ENCODE measurements around the gene SLIT3.

The SLIT3 gene

GRCh38 chr5:168908207-168908606, 392.7 kb downstream of the SLIT3 start:
- no peak for DNase-seq

- DNase-seq = no peak
These were observed 397.9 kb downstream of the SLIT3 start for GRCh38 chr5:168903061-168903460.

GRCh38 chr5:168899673-168900072, 401.3 kb downstream of the SLIT3 start:
- no peak for DNase-seq

- no peak for DNase-seq
These were observed 401.7 kb downstream of the SLIT3 start for GRCh38 chr5:168899264-168899663.

DNA sequence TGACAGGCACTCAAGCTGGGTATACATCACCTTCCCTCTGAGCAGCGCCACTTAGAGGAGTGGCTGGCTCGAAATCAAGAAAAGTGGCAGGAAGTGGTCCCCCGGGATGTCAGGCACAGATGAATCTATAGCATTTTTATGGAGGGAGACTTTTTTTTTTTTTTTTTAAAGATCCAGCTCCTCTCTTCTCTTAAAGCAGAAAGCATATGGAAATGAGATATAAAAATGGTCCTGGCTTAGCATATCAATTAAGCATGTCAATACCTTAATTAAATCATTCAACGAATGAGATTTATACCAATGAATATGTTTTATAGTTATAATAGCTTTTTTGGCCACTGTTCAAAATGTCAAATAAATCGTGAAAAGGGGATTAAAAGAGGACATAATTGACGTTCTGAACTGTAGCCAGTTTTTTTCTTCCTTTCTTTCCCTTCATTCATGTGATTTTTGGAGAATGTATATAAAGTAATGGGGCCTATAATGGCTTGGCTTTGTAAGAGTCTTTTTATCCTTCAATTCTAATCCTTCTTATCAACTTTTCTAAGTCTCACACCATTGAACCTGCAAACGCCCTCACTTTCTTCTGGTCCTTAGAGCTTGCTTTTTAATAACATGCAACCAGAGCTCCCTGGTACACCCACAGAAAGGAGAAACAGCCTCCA, 402.6 kb downstream of the SLIT3 start:
- DNase-seq = no peak

- no peak for DNase-seq
These were observed 403.4 kb downstream of the SLIT3 start for GRCh38 chr5:168897387-168898122.

- DNase-seq = no peak
These were observed 405.5 kb downstream of the SLIT3 start for GRCh38 chr5:168895295-168896071.

DNA sequence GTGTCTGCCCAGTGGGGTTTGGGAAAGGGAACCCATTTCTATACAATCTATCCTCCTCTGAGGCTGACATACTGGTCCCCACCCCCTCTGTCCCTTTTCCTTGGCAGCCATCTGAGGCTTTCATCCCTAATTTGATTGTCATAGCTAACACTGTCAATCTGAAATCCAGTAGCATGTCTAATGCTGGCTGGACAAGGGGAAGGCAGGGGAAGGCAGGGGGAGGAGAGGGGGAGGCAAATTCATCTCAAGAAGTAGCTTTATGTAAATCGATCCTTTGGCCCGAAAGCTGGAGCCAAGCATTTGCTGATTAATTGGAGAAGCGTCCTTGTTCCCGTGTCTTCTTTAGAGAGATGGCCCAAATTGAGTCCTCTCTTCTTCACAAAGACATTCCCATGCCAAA, 407.7 kb downstream of the SLIT3 start:
- no peak for DNase-seq

DNA sequence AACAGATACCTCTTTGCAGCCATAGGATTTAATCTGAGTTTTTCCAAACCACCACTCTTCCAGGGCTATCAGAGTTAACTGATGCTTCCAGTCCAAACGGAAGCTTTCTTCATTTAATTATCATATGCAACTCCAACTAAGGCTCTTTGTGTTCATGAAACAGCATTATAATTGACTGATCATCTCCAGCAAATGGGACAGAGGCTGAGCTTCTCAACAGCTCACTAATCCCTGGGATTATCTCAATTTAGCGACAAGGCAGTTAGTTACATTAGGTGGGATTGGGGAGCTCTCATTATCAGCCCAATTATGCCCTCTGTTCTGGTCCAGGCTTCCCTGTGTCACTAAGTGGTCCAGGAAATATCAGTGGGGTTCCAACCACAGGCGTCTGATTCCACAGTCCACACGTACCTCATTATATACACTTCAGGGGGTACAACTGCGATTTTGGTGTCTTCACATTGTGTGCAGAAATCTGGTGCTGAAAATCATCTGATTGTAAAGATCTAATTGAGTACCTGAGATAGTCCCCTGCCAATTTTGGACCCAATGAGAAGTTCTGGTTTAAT, 408.2 kb downstream of the SLIT3 start:
- DNase-seq = no peak

DNA sequence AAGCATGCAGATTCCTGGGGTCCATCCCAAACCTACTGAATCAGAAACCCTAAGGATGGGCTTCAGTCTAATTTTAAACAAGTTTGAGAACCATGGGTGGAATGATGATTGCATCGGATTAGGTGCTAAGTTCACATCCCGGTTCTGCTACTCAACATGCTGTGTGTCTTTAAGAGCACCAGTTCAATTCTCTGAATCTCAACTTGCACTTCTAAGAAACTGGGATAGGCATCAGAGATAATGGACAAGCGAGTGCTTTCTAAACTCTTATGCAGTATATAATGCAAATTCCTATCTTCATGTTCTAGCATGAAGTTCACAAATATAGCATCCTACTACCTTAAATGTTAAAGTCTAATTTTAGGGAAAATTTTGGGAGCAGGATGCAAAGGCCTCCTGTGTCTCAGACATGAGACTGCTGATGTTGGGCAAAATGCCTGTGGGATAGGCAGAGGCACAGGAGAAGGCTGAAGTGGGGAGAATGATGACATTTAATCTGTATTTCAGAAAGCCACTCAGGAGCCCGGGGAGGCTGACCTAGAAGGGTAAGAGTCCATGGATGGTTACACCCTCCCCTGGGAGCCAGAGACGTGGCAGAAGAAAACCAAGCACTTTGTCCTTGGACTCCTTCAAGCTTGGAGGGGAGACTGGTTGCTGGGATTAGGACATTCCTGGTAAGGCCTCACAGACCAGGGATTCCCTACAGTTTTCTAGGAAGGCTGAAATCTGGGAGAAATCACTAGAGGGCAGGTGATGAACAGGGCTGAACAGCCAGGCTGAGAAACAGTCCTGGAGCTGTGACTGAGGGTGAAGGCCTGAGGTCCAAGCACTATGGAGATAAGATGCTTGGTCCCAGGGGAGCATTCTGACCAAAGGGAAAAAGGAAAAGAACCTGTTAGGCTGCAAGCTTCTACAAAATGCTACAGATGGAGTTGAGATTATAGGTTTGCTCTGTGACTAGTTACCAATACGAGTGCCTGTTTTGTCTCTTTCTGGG, 409.8 kb downstream of the SLIT3 start:
- no peak for DNase-seq

DNA sequence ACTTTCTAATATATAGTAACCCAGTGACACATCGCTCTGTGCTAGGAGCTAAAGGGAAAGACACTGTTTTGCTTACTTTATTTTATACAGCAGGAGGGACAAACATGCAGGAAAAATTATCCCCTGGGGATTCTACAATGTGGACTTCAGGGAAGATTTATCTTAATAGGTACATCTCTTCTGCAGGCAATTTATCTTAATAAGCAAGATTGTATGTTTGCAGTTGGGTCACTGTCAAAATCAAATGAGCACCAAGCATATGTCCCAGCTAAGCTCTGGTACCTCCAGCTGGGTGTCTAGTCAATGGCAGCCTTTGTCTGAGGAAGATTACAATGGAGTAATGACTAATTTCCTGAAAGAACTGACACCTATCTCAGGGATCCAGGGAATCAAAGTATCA, 411.9 kb downstream of the SLIT3 start:
- no peak for DNase-seq

GRCh38 chr5:168887931-168888330, 413.0 kb downstream of the SLIT3 start:
- no peak for DNase-seq

DNA sequence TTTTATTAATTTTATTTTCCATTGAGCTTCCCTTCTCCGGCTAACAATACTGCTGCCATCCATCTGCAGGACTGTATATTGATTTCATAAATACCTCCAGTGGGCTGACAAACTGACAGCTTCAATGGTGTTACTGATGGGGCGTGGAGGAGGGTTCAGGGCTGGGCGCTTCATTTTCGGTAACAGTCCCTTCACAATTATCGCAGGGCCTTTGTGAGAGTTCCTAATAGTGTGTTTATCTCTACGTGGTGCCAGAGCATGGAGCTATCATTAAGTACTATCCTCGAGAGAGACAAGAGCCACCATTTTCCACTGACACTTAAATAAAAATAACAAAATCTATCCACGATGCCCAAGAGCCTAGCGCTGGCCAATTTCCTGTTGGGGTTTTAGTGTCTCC, 414.8 kb downstream of the SLIT3 start:
- no peak for DNase-seq

- no peak for DNase-seq
These were observed 415.4 kb downstream of the SLIT3 start for GRCh38 chr5:168885324-168886120.

- no peak for DNase-seq
These were observed 416.9 kb downstream of the SLIT3 start for GRCh38 chr5:168883991-168884390.

DNA sequence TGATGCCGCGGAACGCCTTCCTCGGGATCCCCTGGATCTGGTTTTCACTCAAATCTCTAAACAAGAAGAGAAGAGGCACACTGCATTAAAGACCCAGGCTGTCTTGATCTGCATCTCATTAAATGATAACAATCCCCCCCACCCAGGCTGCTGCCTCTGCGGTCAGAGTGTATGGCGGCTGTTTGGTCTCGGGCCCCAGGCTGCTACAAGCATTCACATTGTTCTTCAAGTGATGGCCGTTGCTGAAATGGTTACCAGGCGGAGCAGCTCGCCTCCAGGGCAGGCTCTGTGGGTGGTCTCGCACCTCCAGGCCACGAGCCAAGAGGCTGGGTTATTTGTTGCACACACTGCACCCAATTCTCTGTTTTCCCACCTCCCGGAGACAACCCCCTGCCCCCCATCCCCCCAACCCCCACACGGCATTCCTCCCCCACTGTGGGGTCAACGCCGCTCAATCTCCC, 417.6 kb downstream of the SLIT3 start:
- DNase-seq = no peak

DNA sequence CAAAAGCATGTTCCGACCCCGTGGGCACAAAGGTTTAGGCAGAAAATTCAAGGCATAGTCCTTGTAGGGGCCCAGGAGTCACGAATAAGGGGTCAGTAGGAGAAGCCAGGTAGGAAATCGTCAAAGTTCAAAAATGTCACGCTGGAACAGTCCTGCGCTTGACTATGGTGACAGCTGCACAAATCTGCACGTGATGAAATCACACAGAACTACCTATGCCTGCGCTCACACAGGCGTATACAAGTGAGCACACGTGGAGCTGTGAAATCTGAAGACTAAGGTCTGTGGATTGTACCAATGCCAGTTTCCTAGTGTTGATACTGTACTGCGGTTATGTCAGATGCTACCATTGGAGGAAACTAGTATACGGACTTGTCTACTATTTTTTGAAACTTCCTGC, 418.7 kb downstream of the SLIT3 start:
- no peak for DNase-seq

DNA sequence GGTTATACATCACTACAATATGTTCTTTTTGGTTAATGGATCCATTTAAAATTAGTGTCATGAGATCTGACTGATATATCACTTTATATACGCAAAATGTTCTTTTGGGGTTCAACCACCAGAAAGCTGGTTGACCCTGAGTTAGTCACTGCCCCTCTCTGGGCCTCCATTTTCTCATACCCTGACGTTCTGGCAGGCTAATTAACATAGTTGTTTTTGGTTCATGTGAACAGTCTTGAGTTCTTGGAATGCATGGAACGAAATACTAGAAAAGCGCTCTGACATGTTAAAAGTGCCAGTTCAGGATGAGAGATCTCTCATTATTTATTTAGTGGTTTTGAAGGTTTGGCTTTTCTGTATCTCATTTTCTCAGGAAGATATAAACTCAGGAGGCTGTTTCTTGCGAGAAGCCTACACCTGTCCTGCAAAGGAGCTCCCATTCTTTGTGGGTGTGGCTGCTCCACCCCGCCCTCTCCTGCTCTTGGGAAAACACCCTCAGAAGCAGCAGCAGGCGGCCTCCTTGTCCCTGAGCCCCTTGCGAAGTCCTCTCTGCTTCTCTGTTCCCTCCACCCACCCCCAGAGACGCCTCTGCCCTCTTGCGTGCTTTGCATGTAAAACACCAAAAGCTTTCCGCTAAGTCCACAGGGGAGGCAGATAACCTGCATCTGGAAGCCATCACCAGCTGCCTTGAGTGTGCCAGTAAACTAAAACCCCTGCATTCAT, 419.4 kb downstream of the SLIT3 start:
- DNase-seq = no peak

DNA sequence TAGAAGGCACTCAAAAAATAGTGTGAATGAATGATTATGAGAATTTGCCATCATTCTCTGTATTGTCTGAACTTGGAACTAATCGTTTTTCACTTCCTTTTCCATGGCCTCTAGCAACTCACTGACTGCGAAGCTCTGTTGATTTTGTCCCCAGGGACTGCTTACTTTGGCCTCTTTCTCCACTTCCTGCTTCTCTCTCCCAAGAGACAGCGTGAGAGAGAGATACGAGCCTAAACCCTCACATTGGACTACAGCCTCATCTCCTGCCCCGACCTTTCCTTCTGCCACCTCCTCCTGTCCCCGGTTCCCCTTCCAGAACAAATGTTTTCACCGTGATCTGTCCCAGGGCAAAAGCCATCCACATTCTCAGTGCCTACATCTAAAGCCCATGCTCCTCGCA, 421.0 kb downstream of the SLIT3 start:
- no peak for DNase-seq

DNA sequence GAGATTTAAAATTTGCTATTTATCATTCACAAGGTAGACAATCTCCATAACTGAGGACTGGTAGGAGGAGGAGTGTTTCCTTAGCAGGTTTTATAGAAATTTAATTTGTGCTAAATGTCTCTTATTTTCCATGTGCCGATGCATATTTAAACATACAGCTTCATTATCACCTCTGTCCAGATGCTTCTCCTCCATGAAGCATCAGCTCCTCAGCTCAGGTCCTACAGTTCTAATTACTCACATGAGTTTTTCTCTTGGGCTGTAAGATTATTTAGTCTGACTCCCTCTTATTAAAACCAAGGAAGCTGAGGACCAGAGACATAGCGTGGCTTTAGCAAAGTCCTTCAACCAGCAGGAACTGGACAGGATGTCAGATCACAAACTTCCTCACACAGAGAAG, 421.6 kb downstream of the SLIT3 start:
- no peak for DNase-seq

Data from activated CD4-positive, alpha-beta T cell treated with anti-CD3 and anti-CD28 coated beads, Interleukin-2, amount 50 U/mL, for 48 hours (primary cell).